Endodermal cell (in vitro differentiated cells): ENCODE measurements around the gene IGIP. TPM values are rescaled to one million over a fixed set of nuclear protein-coding genes. Genes with fewer than 3 reads are reported as not detected.

Experiments
- DNase-seq: peaks from one replicate; pipeline ENCODE4 v3.0.0-alpha.2; 2017
- H3K27ac ChIP-seq: 2 replicates; pipeline ENCODE4 v1.5.1; 2013; ENCODE audit warnings: mild to moderate bottlenecking, low read depth, low read length, moderate library complexity
- H3K27me3 ChIP-seq: 2 replicates; pipeline ENCODE4 v1.6.1; 2013; ENCODE audit warnings: mild to moderate bottlenecking, low read length, moderate library complexity; ENCODE audit not compliant: insufficient read depth, control insufficient read depth, poor library complexity, severe bottlenecking
- H3K36me3 ChIP-seq: 2 replicates; pipeline ENCODE4 v1.7.0; 2013; ENCODE audit warnings: mild to moderate bottlenecking, low read length, moderate library complexity; ENCODE audit not compliant: control insufficient read depth, insufficient read depth
- H3K4me1 ChIP-seq: one replicate; pipeline ENCODE4 v1.7.0; 2013; ENCODE audit warnings: low read length; ENCODE audit not compliant: control insufficient read depth, insufficient read depth
- H3K4me3 ChIP-seq: 2 replicates; pipeline ENCODE4 v1.5.1; 2013; ENCODE audit warnings: mild to moderate bottlenecking, low read length, moderate library complexity
- H3K9ac ChIP-seq: 2 replicates; pipeline ENCODE4 v1.6.1; 2013; ENCODE audit warnings: mild to moderate bottlenecking, low read length, moderate library complexity; ENCODE audit not compliant: poor library complexity, severe bottlenecking; ENCODE audit errors: extremely low read depth
- H3K9me3 ChIP-seq: 2 replicates; pipeline ENCODE4 v1.6.1; 2013; ENCODE audit warnings: mild to moderate bottlenecking, low read length, moderate library complexity; ENCODE audit not compliant: control insufficient read depth
- H3K27ac Mint-ChIP-seq: 2 replicates; pipeline ENCODE4 v1.8.0; 2020; ENCODE audit warnings: mixed read lengths
- H3K27me3 Mint-ChIP-seq: 2 replicates; pipeline ENCODE4 v1.8.0; 2021; ENCODE audit warnings: mild to moderate bottlenecking, mixed read lengths; ENCODE audit not compliant: insufficient read depth
- H3K36me3 Mint-ChIP-seq: 2 replicates; pipeline ENCODE4 v1.8.0; 2020; ENCODE audit warnings: low read depth, mixed read lengths
- H3K4me1 Mint-ChIP-seq: 2 replicates; pipeline ENCODE4 v1.8.0; 2020; ENCODE audit warnings: mixed read lengths
- H3K4me3 Mint-ChIP-seq: 2 replicates; pipeline ENCODE4 v1.8.0; 2020; ENCODE audit warnings: mild to moderate bottlenecking, moderate library complexity, mixed read lengths
- H3K9me3 Mint-ChIP-seq: 2 replicates; pipeline ENCODE4 v1.8.0; 2020; ENCODE audit warnings: mild to moderate bottlenecking, mixed read lengths
- CTCF ChIP-seq: fragments of 200-600 bp; sonication (generic); conservative IDR thresholded peaks from 2 replicates; pipeline ENCODE4 v1.5.0; 2021; ENCODE audit warnings: antibody characterized with exemption, mild to moderate bottlenecking
- WGBS, 2 experiments: methylation state at CpG; one replicate each; pipeline versions ENCODE4 v1.1.5 to v1.1.7; 2013; ENCODE audit warnings: missing lambda C conversion rate in 2 of 2, mixed read lengths in 1 of 2; ENCODE audit not compliant: insufficient coverage in 1 of 2, insufficient read length in 1 of 2; 5-methylcytosine and 5-hydroxymethylcytosine counted together
- long read RNA-seq, 4 experiments: library from polyadenylated mRNA in 2 of 4; library from RNA in 1 of 4; library from capped mRNA in 1 of 4; stranded (forward) in 3 of 4; unstranded in 1 of 4; transcript quantifications; one replicate each; pipeline ENCODE4 v2.0.0, GENCODE V29; 2020 to 2021; ENCODE audit warnings: inconsistent platforms in 1 of 4
- polyA plus RNA-seq, 2 experiments: library from polyadenylated mRNA; stranded (reverse); fragments of 50-300 nt; gene quantifications; one replicate each; pipeline ENCODE4 v1.2.3, GENCODE V29; 2013
- total RNA-seq, 2 donors: library from RNA; stranded (reverse); fragmentation: NEBNext Ultra II Directional in 1 of 2; extraction: Animal tissue kit (Norgen Biotek cat#: 25700) in 1 of 2; gene quantifications; 2 replicates in 1 of 2; 3 replicates in 1 of 2; pipeline ENCODE4 v1.2.1, GENCODE V29; 2021

Gene IGIP
- 1 to 10 TPM; 2.0 to 2.5 TPM for total RNA-seq
- 0.57 TPM for polyA plus RNA-seq (2013, experiment 1 of 2)
- 0.58 TPM for polyA plus RNA-seq (2013, experiment 2 of 2)
- long read RNA-seq, experiment 1, partial matches to known transcripts, result 0 of 1 reads
- long read RNA-seq, experiment 1, other reads (novel, unspliced or antisense), result 0 of 1 reads
- long read RNA-seq, experiment 2, partial matches to known transcripts, result 0 of 2 reads
- long read RNA-seq, experiment 2, other reads (novel, unspliced or antisense), result 0 of 2 reads
- long read RNA-seq, experiment 3, result 0 reads
- long read RNA-seq, experiment 4, result 0 reads

GRCh38 chr5:140125637-140126036 is at the start of gene IGIP:
Gene IGIP (plus strand): TSS chr5:140125937. CDS start chr5:140128477, 2,540 bp downstream.
- no peaks in the 10 kb centered on the region for H3K36me3 ChIP-seq
- 92% methylated on average over 4 of the region's 4 CpGs; no CpG with 5 or more reads in 1 of the 2 experiments for WGBS, 2 experiments
- H3K9me3 Mint-ChIP-seq, result no peaks in the 10 kb centered on the region
- peaks cover 20% of the 10 kb centered on the region for H3K27me3 Mint-ChIP-seq
- H3K9ac ChIP-seq, result no peak within 1 kb of the TSS
- H3K4me3 Mint-ChIP-seq, result no peak within 1 kb of the TSS
- H3K27me3 ChIP-seq, result peaks cover 12% of the 10 kb centered on the region
- no peak within 1 kb of the TSS for H3K27ac Mint-ChIP-seq
- no peaks in the 10 kb centered on the region for H3K9me3 ChIP-seq
- no peak within 1 kb of the TSS for H3K4me3 ChIP-seq
- no peak within 1 kb of the TSS for H3K27ac ChIP-seq
- DNase-seq, result no peak
- H3K36me3 Mint-ChIP-seq, result no peaks in the 10 kb centered on the region
- no peaks in the 10 kb centered on the region for H3K4me1 ChIP-seq
- no peak for TF ChIP-seq CTCF
- H3K4me1 Mint-ChIP-seq, result no peaks in the 10 kb centered on the region

GRCh38 chr5:140076142-140076541 is 49.6 kb upstream of the IGIP start:
- H3K27ac Mint-ChIP-seq, result no peak overlapping the region

GRCh38 chr5:140076788-140077187 is 48.9 kb upstream of the IGIP start:
- no peak for DNase-seq
- Histone ChIP-seq H3K4me1 (no peaks in the 10 kb centered on the region), H3K4me3 (no peak overlapping the region), H3K27ac (no peak overlapping the region), H3K36me3 (no peaks in the 10 kb centered on the region), H3K9ac (no peak overlapping the region), H3K9me3 (no peaks in the 10 kb centered on the region), H3K27me3 (peaks cover 49% of the 10 kb centered on the region)
- WGBS, 2 experiments, result 73 to 84% methylated on average over 1 to 2 of the region's 2 CpGs
- no peak for TF ChIP-seq CTCF
- Mint-ChIP-seq H3K4me3 (no peak overlapping the region), H3K9me3 (no peaks in the 10 kb centered on the region), H3K4me1 (no peaks in the 10 kb centered on the region), H3K27ac (no peak overlapping the region), H3K27me3 (peaks cover 31% of the 10 kb centered on the region), H3K36me3 (no peaks in the 10 kb centered on the region)

More at GRCh38 chr5:140076142-140076541, 49.6 kb upstream of the IGIP start:
- Histone ChIP-seq H3K9me3 (no peaks in the 10 kb centered on the region), H3K4me3 (no peak overlapping the region), H3K27me3 (peaks cover 53% of the 10 kb centered on the region), H3K36me3 (no peaks in the 10 kb centered on the region), H3K9ac (no peak overlapping the region), H3K4me1 (no peaks in the 10 kb centered on the region), H3K27ac (no peak overlapping the region)
- H3K27me3 Mint-ChIP-seq, result peaks cover 34% of the 10 kb centered on the region
- H3K4me3 Mint-ChIP-seq, result no peak overlapping the region
- WGBS, 2 experiments, result 100% methylated on average over 1 of the region's 1 CpG; no CpG with 5 or more reads in 1 of the 2 experiments
- no peak for DNase-seq
- TF ChIP-seq CTCF, result no peak
- H3K36me3 Mint-ChIP-seq, result no peaks in the 10 kb centered on the region
- no peaks in the 10 kb centered on the region for H3K4me1 Mint-ChIP-seq
- H3K9me3 Mint-ChIP-seq, result no peaks in the 10 kb centered on the region
